WTC11 (cell line): ENCODE data around the gene LOXL1.

Experiments
- SP1 ChIP-seq: sonication (generic); formaldehyde crosslinking; conservative IDR thresholded peaks from 2 replicates; pipeline ENCODE4 v1.8.1; 2022; ENCODE audit warnings: missing genetic modification reagents
- TF ChIP-seq, protein P1 (sequence below): sonication (generic); formaldehyde crosslinking; conservative IDR thresholded peaks from 2 replicates; pipeline ENCODE4 v1.8.1; 2022; ENCODE audit warnings: mild to moderate bottlenecking, missing genetic modification reagents
- TF ChIP-seq, protein P2 (sequence below): sonication (generic); formaldehyde crosslinking; IDR thresholded peaks from 2 replicates; pipeline ENCODE4 v1.8.1; 2022; ENCODE audit warnings: missing genetic modification reagents, borderline replicate concordance
- TF ChIP-seq, protein P3 (sequence below): fragments of 200-600 bp; IDR thresholded peaks from 2 replicates; pipeline ENCODE4 v1.8.0; 2022; ENCODE audit warnings: antibody characterized with exemption
- TF ChIP-seq, protein P4 (sequence below): sonication (generic); formaldehyde crosslinking; IDR thresholded peaks from 2 replicates; pipeline ENCODE4 v1.8.1; 2022; ENCODE audit warnings: mild to moderate bottlenecking, moderate library complexity, missing genetic modification reagents

DNA sequence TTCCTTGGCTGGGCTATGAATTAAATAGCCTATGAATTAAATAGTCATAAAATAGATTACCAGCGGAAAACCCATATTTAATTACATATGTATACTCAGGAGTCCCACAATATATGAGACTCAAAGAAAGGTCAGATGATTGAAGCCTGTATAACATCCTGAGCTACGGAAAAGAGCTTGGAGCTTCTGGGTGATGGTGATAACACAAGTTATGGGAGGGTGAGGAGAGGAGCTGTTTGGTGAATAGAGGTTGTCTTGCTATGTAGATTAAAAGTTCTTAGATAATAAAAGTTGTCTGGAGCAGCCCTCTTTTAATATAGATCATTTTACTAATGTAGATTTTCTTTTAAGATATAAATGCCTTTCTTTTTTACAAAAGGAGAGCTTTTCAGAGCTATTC is 70.0 kb downstream of the LOXL1 start:
- TF ChIP-seq, protein P1, sequence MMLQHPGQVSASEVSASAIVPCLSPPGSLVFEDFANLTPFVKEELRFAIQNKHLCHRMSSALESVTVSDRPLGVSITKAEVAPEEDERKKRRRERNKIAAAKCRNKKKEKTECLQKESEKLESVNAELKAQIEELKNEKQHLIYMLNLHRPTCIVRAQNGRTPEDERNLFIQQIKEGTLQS (CRISPR knock-in tag), result no peak
- TF ChIP-seq, protein P2, sequence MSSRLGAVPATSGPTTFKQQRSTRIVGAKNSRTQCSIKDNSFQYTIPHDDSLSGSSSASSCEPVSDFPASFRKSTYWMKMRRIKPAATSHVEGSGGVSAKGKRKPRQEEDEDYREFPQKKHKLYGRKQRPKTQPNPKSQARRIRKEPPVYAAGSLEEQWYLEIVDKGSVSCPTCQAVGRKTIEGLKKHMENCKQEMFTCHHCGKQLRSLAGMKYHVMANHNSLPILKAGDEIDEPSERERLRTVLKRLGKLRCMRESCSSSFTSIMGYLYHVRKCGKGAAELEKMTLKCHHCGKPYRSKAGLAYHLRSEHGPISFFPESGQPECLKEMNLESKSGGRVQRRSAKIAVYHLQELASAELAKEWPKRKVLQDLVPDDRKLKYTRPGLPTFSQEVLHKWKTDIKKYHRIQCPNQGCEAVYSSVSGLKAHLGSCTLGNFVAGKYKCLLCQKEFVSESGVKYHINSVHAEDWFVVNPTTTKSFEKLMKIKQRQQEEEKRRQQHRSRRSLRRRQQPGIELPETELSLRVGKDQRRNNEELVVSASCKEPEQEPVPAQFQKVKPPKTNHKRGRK (CRISPR knock-in tag), result no peak
- TF ChIP-seq, protein P3, sequence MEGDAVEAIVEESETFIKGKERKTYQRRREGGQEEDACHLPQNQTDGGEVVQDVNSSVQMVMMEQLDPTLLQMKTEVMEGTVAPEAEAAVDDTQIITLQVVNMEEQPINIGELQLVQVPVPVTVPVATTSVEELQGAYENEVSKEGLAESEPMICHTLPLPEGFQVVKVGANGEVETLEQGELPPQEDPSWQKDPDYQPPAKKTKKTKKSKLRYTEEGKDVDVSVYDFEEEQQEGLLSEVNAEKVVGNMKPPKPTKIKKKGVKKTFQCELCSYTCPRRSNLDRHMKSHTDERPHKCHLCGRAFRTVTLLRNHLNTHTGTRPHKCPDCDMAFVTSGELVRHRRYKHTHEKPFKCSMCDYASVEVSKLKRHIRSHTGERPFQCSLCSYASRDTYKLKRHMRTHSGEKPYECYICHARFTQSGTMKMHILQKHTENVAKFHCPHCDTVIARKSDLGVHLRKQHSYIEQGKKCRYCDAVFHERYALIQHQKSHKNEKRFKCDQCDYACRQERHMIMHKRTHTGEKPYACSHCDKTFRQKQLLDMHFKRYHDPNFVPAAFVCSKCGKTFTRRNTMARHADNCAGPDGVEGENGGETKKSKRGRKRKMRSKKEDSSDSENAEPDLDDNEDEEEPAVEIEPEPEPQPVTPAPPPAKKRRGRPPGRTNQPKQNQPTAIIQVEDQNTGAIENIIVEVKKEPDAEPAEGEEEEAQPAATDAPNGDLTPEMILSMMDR, result no peak
- no peak for TF ChIP-seq SP1 (CRISPR knock-in tag)
- TF ChIP-seq, protein P4, sequence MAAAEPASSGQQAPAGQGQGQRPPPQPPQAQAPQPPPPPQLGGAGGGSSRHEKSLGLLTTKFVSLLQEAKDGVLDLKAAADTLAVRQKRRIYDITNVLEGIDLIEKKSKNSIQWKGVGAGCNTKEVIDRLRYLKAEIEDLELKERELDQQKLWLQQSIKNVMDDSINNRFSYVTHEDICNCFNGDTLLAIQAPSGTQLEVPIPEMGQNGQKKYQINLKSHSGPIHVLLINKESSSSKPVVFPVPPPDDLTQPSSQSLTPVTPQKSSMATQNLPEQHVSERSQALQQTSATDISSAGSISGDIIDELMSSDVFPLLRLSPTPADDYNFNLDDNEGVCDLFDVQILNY (CRISPR knock-in tag), result no peak
